ENCODE measurements around the gene HMG20B. TPM values are rescaled to one million over a fixed set of nuclear protein-coding genes. Genes with fewer than 3 reads are reported as not detected.

The HMG20B gene
- total RNA-seq, 1 donor = 72.5 TPM

- TF ChIP-seq, protein P1, sequence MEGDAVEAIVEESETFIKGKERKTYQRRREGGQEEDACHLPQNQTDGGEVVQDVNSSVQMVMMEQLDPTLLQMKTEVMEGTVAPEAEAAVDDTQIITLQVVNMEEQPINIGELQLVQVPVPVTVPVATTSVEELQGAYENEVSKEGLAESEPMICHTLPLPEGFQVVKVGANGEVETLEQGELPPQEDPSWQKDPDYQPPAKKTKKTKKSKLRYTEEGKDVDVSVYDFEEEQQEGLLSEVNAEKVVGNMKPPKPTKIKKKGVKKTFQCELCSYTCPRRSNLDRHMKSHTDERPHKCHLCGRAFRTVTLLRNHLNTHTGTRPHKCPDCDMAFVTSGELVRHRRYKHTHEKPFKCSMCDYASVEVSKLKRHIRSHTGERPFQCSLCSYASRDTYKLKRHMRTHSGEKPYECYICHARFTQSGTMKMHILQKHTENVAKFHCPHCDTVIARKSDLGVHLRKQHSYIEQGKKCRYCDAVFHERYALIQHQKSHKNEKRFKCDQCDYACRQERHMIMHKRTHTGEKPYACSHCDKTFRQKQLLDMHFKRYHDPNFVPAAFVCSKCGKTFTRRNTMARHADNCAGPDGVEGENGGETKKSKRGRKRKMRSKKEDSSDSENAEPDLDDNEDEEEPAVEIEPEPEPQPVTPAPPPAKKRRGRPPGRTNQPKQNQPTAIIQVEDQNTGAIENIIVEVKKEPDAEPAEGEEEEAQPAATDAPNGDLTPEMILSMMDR (IDR thresholded peaks at IDR 0.05; ENCODE audit: insufficient read depth, low read depth, low read length) = no peak
- DNase-seq (ENCODE audit: low read depth) = no peak
- H3K4me3 ChIP-seq (ENCODE audit: low read depth, low read length) = no peak overlapping the region
Observed at GRCh38 chr19:3612901-3613741, 40.4 kb downstream of the HMG20B start.

- H3K4me3 ChIP-seq (ENCODE audit: low read depth, low read length) = no peak overlapping the region
- TF ChIP-seq, protein P1 (IDR thresholded peaks at IDR 0.05; ENCODE audit: insufficient read depth, low read depth, low read length) = no peak
- DNase-seq (ENCODE audit: low read depth) = no peak
Observed at GRCh38 chr19:3613818-3614661, 41.3 kb downstream of the HMG20B start.

GRCh38 chr19:3614858-3615505, 42.2 kb downstream of the HMG20B start:
- DNase-seq (ENCODE audit: low read depth) = no peak
- TF ChIP-seq, protein P1 (IDR thresholded peaks at IDR 0.05; ENCODE audit: insufficient read depth, low read depth, low read length) = no peak
- no peak overlapping the region for H3K4me3 ChIP-seq (ENCODE audit: low read depth, low read length)

GRCh38 chr19:3615524-3616135, 42.9 kb downstream of the HMG20B start:
- no peak overlapping the region for H3K4me3 ChIP-seq (ENCODE audit: low read depth, low read length)
- TF ChIP-seq, protein P1 (IDR thresholded peaks at IDR 0.05; ENCODE audit: insufficient read depth, low read depth, low read length) = no peak
- DNase-seq (ENCODE audit: low read depth) = no peak

GRCh38 chr19:3617463-3617862, 44.7 kb downstream of the HMG20B start:
- DNase-seq (ENCODE audit: low read depth) = no peak
- H3K4me3 ChIP-seq (ENCODE audit: low read depth, low read length) = no peak overlapping the region
- TF ChIP-seq, protein P1 (IDR thresholded peaks at IDR 0.05; ENCODE audit: insufficient read depth, low read depth, low read length) = no peak

DNA sequence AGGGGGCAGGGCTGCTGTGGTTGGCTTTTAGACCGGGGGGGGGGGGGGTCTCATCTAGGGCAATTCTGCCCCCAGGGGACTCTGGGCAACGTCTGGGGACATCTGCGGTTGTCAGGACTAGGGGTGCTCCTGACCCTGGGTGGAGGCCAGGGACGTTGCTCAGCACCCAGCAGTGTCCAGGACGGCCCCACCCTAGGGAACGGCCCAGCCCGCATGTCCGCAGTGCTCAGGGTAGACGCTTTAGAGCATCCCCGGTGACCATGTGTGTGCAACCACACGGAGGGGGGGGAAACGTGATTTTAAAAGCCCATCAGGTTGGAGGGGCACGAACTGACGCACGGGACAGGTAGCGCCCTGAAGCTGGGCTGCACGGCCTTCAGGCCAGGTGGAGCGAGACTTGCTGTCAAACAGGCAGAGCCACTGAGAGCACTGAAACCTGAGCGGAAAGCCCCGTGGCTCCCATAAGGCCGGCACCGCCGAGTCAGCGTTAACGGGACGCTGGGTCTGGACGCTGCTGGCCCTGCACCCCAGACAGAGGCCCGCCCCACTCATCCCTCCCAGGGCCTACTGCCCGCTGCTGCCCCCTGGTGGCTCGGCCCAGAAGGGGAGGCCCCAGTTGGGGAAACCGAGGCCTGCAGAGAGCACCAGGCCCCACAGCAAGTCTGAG, 45.5 kb downstream of the HMG20B start:
- no peak overlapping the region for H3K4me3 ChIP-seq (ENCODE audit: low read depth, low read length)
- DNase-seq (ENCODE audit: low read depth) = peak; percentile 56
- TF ChIP-seq, protein P1 (IDR thresholded peaks at IDR 0.05; ENCODE audit: insufficient read depth, low read depth, low read length) = peak; percentile 97

Data from fibroblast of villous mesenchyme (primary cell).